Cardiac muscle cell (in vitro differentiated cells and primary cell): ENCODE data around the gene ABCC2. TPM values are rescaled to one million over a fixed set of nuclear protein-coding genes. Genes with fewer than 3 reads are reported as not detected.

Experiments
- DNase-seq, 2 donors: peaks; one replicate each; pipeline versions ENCODE4 v3.0.0 to v3.0.0-alpha.2; 2010 to 2017; ENCODE audit warnings: low read depth in 1 of 2, low spot score in 1 of 2
- H3K27ac ChIP-seq: fragments of 200-600 bp; sonication (generic); 2 replicates; pipeline ENCODE4 v1.5.1; 2016
- H3K27me3 ChIP-seq: fragments of 200-600 bp; sonication (generic); 2 replicates; pipeline ENCODE4 v1.6.0; 2016; ENCODE audit warnings: control low read depth
- H3K36me3 ChIP-seq: fragments of 200-600 bp; sonication (generic); 2 replicates; pipeline ENCODE4 v1.5.1; 2016; ENCODE audit warnings: control low read depth
- H3K4me1 ChIP-seq: fragments of 200-600 bp; sonication (generic); 2 replicates; pipeline ENCODE4 v1.8.1; 2017; ENCODE audit warnings: low read depth, mild to moderate bottlenecking, mixed run types
- H3K4me3 ChIP-seq: fragments of 200-600 bp; sonication (generic); 2 replicates; pipeline ENCODE4 v1.5.1; 2016; ENCODE audit warnings: mild to moderate bottlenecking
- H3K9me3 ChIP-seq: fragments of 200-600 bp; sonication (generic); 2 replicates; pipeline ENCODE4 v1.5.1; 2017; ENCODE audit warnings: low read depth, mild to moderate bottlenecking, control low read depth
- polyA plus RNA-seq: library from polyadenylated mRNA; unstranded; fragments of >200 nt; fragmentation: Nextera tagmentation; extraction: Ambion mirVana; gene quantifications from 2 replicates; pipeline ENCODE4 v1.2.1, GENCODE V29; 2016
- total RNA-seq: library from RNA; depleted of rRNA; stranded (reverse); fragments of >200 nt; gene quantifications from 2 replicates; pipeline ENCODE4 v1.2.3, GENCODE V29; 2016
- TF ChIP-seq, protein P1 (sequence below): IDR thresholded peaks from 2 replicates; pipeline ENCODE4 v1.5.1; 2012; ENCODE audit warnings: low read depth, mild to moderate bottlenecking, low read length

ABCC2 gene
- total and polyA plus RNA-seq, 2 experiments from 2014 or later, result 0.12 to 0.86 TPM

GRCh38 chr10:99869581-99870122, 87.2 kb downstream of the ABCC2 start:
- TF ChIP-seq, protein P1, sequence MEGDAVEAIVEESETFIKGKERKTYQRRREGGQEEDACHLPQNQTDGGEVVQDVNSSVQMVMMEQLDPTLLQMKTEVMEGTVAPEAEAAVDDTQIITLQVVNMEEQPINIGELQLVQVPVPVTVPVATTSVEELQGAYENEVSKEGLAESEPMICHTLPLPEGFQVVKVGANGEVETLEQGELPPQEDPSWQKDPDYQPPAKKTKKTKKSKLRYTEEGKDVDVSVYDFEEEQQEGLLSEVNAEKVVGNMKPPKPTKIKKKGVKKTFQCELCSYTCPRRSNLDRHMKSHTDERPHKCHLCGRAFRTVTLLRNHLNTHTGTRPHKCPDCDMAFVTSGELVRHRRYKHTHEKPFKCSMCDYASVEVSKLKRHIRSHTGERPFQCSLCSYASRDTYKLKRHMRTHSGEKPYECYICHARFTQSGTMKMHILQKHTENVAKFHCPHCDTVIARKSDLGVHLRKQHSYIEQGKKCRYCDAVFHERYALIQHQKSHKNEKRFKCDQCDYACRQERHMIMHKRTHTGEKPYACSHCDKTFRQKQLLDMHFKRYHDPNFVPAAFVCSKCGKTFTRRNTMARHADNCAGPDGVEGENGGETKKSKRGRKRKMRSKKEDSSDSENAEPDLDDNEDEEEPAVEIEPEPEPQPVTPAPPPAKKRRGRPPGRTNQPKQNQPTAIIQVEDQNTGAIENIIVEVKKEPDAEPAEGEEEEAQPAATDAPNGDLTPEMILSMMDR, result no peak
- no peak overlapping the region for H3K4me3 ChIP-seq
- H3K36me3 ChIP-seq, result no peaks in the 10 kb centered on the region
- no peak overlapping the region for H3K27ac ChIP-seq
- no peaks in the 10 kb centered on the region for H3K9me3 ChIP-seq
- H3K4me1 ChIP-seq, result peaks cover 8% of the 10 kb centered on the region
- no peak for DNase-seq
- no peaks in the 10 kb centered on the region for H3K27me3 ChIP-seq

DNA sequence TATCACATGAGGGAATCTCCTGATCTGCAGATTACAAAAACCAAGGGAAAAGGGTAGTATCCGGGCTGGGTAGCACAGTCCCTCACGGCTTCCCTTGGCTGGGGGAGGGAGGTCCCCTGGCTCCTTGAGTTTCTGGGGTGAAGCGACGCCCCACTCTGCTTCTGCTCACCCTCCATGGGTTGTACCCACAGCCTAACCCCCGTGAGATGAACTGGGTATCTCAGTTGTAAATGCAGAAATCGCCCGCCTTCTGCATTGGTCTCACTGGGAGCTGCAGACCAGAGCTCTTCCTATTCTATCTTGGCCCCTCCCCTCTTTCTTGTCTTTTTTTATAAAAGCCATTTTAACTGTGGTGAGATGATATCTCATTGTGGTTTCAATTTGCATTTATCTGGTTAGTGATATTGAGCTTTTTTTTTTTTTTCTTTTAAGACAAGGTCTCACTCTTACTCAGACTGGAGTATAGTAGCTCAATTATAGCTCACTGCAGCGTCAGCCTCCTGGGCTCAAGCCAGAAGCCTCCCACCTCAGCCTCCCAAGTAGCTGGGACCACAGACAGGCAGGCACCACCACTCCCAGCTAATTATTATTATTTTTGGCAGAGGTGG, 87.8 kb downstream of the ABCC2 start:
- Histone ChIP-seq H3K27ac (no peak overlapping the region), H3K4me3 (no peak overlapping the region), H3K4me1 (peaks cover 12% of the 10 kb centered on the region), H3K36me3 (no peaks in the 10 kb centered on the region), H3K27me3 (no peaks in the 10 kb centered on the region), H3K9me3 (no peaks in the 10 kb centered on the region)
- TF ChIP-seq, protein P1, result no peak
- DNase-seq, result peak in 1 of 2 donors; percentile 19

- Histone ChIP-seq H3K4me3 (no peak overlapping the region), H3K9me3 (no peaks in the 10 kb centered on the region)
- DNase-seq, result peak in 1 of 2 donors; percentile 24
These were observed 90.1 kb downstream of the ABCC2 start for GRCh38 chr10:99872367-99873162.

DNA sequence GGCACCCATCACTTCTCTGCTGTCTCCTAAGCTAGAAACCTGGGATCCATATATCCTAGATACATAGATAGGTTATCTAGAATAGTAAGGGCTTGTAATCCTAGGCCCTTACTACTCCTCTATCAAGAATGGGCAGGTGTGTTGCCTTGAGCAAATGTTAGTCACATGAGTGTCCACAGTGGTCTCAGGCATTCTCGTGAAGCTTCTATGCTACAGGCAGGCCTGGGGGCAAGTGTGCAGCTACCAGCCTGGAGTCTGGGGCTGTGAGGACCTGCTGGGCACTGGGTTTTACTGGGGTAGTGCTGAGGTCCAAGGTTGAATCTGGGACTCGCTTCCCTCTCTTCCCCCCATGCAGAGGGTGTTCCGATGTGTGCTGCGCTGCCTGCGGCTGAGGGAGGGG, 91.4 kb downstream of the ABCC2 start:
- no peaks in the 10 kb centered on the region for H3K27me3 ChIP-seq
- peak overlapping the region; percentile 77 for H3K27ac ChIP-seq
- peaks cover 31% of the 10 kb centered on the region for H3K36me3 ChIP-seq
- H3K4me1 ChIP-seq, result peaks cover 12% of the 10 kb centered on the region
- DNase-seq, result no peak
- no peaks in the 10 kb centered on the region for H3K9me3 ChIP-seq
- TF ChIP-seq, protein P1, result no peak
- H3K4me3 ChIP-seq, result no peak overlapping the region

More at GRCh38 chr10:99872367-99873162, 90.1 kb downstream of the ABCC2 start:
- no peaks in the 10 kb centered on the region for H3K27me3 ChIP-seq
- H3K27ac ChIP-seq, result no peak overlapping the region
- peaks cover 19% of the 10 kb centered on the region for H3K36me3 ChIP-seq
- TF ChIP-seq, protein P1, result no peak
- H3K4me1 ChIP-seq, result peaks cover 12% of the 10 kb centered on the region

GRCh38 chr10:99874341-99875085, 92.1 kb downstream of the ABCC2 start:
- no peak for DNase-seq
- H3K4me3 ChIP-seq, result no peak overlapping the region
- peak overlapping the region; percentile 77 for H3K27ac ChIP-seq
- H3K9me3 ChIP-seq, result no peaks in the 10 kb centered on the region
- peaks cover 12% of the 10 kb centered on the region for H3K4me1 ChIP-seq
- no peaks in the 10 kb centered on the region for H3K27me3 ChIP-seq
- TF ChIP-seq, protein P1, result no peak
- H3K36me3 ChIP-seq, result peaks cover 36% of the 10 kb centered on the region
